Measurements from ENCODE around the gene STK39. TPM values are rescaled to one million over a fixed set of nuclear protein-coding genes. Genes with fewer than 3 reads are reported as not detected.
A peak's percentile ranks its signal among the peaks of the same experiment; 100 is the strongest.

Gene STK39
- total RNA-seq, 1 experiment from 2014 or later = 35.3 TPM

- no peak for DNase-seq (ENCODE audit: low read depth)
These were observed 4.3 kb downstream of the STK39 start for GRCh38 chr2:168243061-168243460.

- DNase-seq (ENCODE audit: low read depth) = no peak
These were observed 5.6 kb downstream of the STK39 start for GRCh38 chr2:168241746-168242145.

- DNase-seq (ENCODE audit: low read depth) = no peak
These were observed 6.2 kb downstream of the STK39 start for GRCh38 chr2:168241208-168241607.

- DNase-seq (ENCODE audit: low read depth) = no peak
These were observed 8.1 kb downstream of the STK39 start for GRCh38 chr2:168239281-168239680.

GRCh38 chr2:168237741-168238140 is 9.7 kb downstream of the STK39 start:
- DNase-seq (ENCODE audit: low read depth) = no peak

- DNase-seq (ENCODE audit: low read depth) = peak; percentile 40
These were observed 12.8 kb downstream of the STK39 start for GRCh38 chr2:168234407-168235085.

- peak; percentile 74 for DNase-seq (ENCODE audit: low read depth)
These were observed 13.5 kb downstream of the STK39 start for GRCh38 chr2:168233726-168234406.

GRCh38 chr2:168233166-168233565 is 14.2 kb downstream of the STK39 start:
- peak; percentile 78 for DNase-seq (ENCODE audit: low read depth)

- DNase-seq (ENCODE audit: low read depth) = no peak
These were observed 15.7 kb downstream of the STK39 start for GRCh38 chr2:168231609-168232241.

GRCh38 chr2:168230389-168230788 is 17.0 kb downstream of the STK39 start:
- DNase-seq (ENCODE audit: low read depth) = no peak

- DNase-seq (ENCODE audit: low read depth) = no peak
These were observed 23.0 kb downstream of the STK39 start for GRCh38 chr2:168224346-168224745.

- no peak for DNase-seq (ENCODE audit: low read depth)
These were observed 25.3 kb downstream of the STK39 start for GRCh38 chr2:168222088-168222487.

GRCh38 chr2:168220965-168221819 is 26.2 kb downstream of the STK39 start:
- DNase-seq (ENCODE audit: low read depth) = no peak

GRCh38 chr2:168217920-168218319 is 29.5 kb downstream of the STK39 start:
- peak; percentile 92 for DNase-seq (ENCODE audit: low read depth)

GRCh38 chr2:168216351-168217005 is 30.9 kb downstream of the STK39 start:
- DNase-seq (ENCODE audit: low read depth) = peak; percentile 41

- DNase-seq (ENCODE audit: low read depth) = no peak
These were observed 31.6 kb downstream of the STK39 start for GRCh38 chr2:168215813-168216212.

GRCh38 chr2:168212866-168213265 is 34.5 kb downstream of the STK39 start:
- DNase-seq (ENCODE audit: low read depth) = peak; percentile 45

GRCh38 chr2:168212167-168212566 is 35.2 kb downstream of the STK39 start:
- no peak for DNase-seq (ENCODE audit: low read depth)

- no peak for DNase-seq (ENCODE audit: low read depth)
These were observed 35.7 kb downstream of the STK39 start for GRCh38 chr2:168211664-168212163.

GRCh38 chr2:168210895-168211570 is 36.4 kb downstream of the STK39 start:
- DNase-seq (ENCODE audit: low read depth) = peak; percentile 98

Data from LHCN-M2 (cell line).